Osteoblast (primary cell): Measurements from ENCODE around the gene ZNF329. TPM values are rescaled to one million over a fixed set of nuclear protein-coding genes. Genes with fewer than 3 reads are reported as not detected.

Source experiments
- DNase-seq: peaks from one replicate; pipeline ENCODE4 v3.0.0; 2011; ENCODE audit warnings: low spot score, mixed read lengths; ENCODE audit not compliant: insufficient read length; ENCODE audit errors: missing footprints
- H2AFZ ChIP-seq: 2 replicates; pipeline ENCODE4 v1.6.0; 2011; ENCODE audit warnings: mild to moderate bottlenecking, low read length
- H3K27ac ChIP-seq: 2 replicates; pipeline ENCODE4 v1.5.1; 2011; ENCODE audit warnings: mild to moderate bottlenecking, low read depth, low read length, moderate library complexity
- H3K27me3 ChIP-seq: 2 replicates; pipeline ENCODE4 v1.6.0; 2012; ENCODE audit warnings: mild to moderate bottlenecking, control low read depth, inconsistent platforms, low read length, moderate library complexity; ENCODE audit not compliant: insufficient read depth
- H3K36me3 ChIP-seq: 2 replicates; pipeline ENCODE4 v1.5.1; 2011; ENCODE audit warnings: mild to moderate bottlenecking, low read length, control low read depth, moderate library complexity; ENCODE audit not compliant: insufficient read depth
- H3K4me1 ChIP-seq: 2 replicates; pipeline ENCODE4 v1.5.1; 2011; ENCODE audit warnings: mild to moderate bottlenecking, low read length, control low read depth, moderate library complexity; ENCODE audit not compliant: insufficient read depth
- H3K4me2 ChIP-seq: 2 replicates; pipeline ENCODE4 v1.6.0; 2011; ENCODE audit warnings: mild to moderate bottlenecking, low read length; ENCODE audit not compliant: insufficient read depth
- H3K4me3 ChIP-seq: fragments of 200-600 bp; sonication (generic); 3 replicates; pipeline ENCODE4 v1.5.1; 2012; ENCODE audit warnings: mild to moderate bottlenecking, low read length, inconsistent platforms; ENCODE audit not compliant: insufficient read depth
- H3K79me2 ChIP-seq: 2 replicates; pipeline ENCODE4 v1.6.0; 2012; ENCODE audit warnings: mild to moderate bottlenecking, low read length, control low read depth, inconsistent platforms; ENCODE audit not compliant: insufficient read depth
- H3K9me3 ChIP-seq: 2 replicates; pipeline ENCODE4 v1.5.1; 2011; ENCODE audit warnings: low read depth, low read length, control low read depth
- H4K20me1 ChIP-seq: 2 replicates; pipeline ENCODE4 v1.6.0; 2012; ENCODE audit warnings: mild to moderate bottlenecking, low read length, control low read depth; ENCODE audit not compliant: insufficient read depth
- CTCF ChIP-seq: IDR thresholded peaks from 2 replicates; pipeline ENCODE4 v1.5.1; 2011; ENCODE audit warnings: mild to moderate bottlenecking, low read depth, low read length, moderate library complexity; ENCODE audit errors: extremely low read depth
- total RNA-seq: library from RNA; depleted of rRNA; stranded (reverse); fragments of >200 nt; gene quantifications from 2 replicates; pipeline ENCODE4 v1.2.3, GENCODE V29; 2012

The ZNF329 gene
- total RNA-seq, 1 donor, result 11.9 TPM

GRCh38 chr19:58091251-58091995, 59.2 kb downstream of the ZNF329 start:
- no peak for TF ChIP-seq CTCF
- no peak overlapping the region for H3K4me3 ChIP-seq

DNA sequence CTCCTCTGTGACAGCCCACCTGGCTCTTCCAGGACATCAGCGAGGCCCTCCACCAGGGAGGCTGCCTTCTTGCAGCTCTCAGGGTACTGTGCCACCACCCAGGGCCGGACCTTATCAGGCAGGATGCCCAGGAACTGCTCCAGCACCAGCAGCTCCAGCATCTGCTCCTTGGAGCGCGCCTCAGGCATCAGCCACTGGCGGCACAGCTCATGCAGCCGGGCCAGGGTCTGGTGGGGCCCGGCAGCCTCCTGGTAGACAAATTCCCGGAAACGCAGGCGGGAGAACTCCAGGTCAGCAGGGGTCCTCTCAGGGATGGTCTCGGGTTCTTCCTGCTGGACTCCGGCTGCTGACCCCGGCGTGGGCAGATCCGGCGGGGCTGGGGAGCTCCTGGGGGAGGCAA, 60.7 kb downstream of the ZNF329 start:
- no peak for TF ChIP-seq CTCF
- peak; percentile 21 for DNase-seq
- Histone ChIP-seq H3K4me1 (no peaks in the 10 kb centered on the region), H2AFZ (no peak overlapping the region), H3K4me3 (no peak overlapping the region), H4K20me1 (no peaks in the 10 kb centered on the region), H3K36me3 (peaks cover 17% of the 10 kb centered on the region), H3K27me3 (no peaks in the 10 kb centered on the region), H3K9me3 (peaks cover 2% of the 10 kb centered on the region), H3K27ac (no peak overlapping the region), H3K4me2 (no peak overlapping the region), H3K79me2 (peaks cover 2% of the 10 kb centered on the region)

More at GRCh38 chr19:58091251-58091995, 59.2 kb downstream of the ZNF329 start:
- Histone ChIP-seq H3K27me3 (no peaks in the 10 kb centered on the region), H3K4me1 (no peaks in the 10 kb centered on the region), H2AFZ (no peak overlapping the region), H3K9me3 (peaks cover 4% of the 10 kb centered on the region), H3K36me3 (peaks cover 8% of the 10 kb centered on the region), H4K20me1 (no peaks in the 10 kb centered on the region), H3K79me2 (peaks cover 18% of the 10 kb centered on the region), H3K4me2 (no peak overlapping the region), H3K27ac (no peak overlapping the region)
- DNase-seq, result peak; percentile 78

GRCh38 chr19:58088521-58089052, 62.0 kb downstream of the ZNF329 start:
- Histone ChIP-seq H3K36me3 (peaks cover 23% of the 10 kb centered on the region), H2AFZ (no peak overlapping the region), H4K20me1 (no peaks in the 10 kb centered on the region), H3K27ac (no peak overlapping the region), H3K4me2 (no peak overlapping the region), H3K79me2 (peaks cover 2% of the 10 kb centered on the region), H3K4me1 (no peaks in the 10 kb centered on the region), H3K27me3 (no peaks in the 10 kb centered on the region), H3K4me3 (no peak overlapping the region), H3K9me3 (peaks cover 8% of the 10 kb centered on the region)
- peak; percentile 10 for DNase-seq
- no peak for TF ChIP-seq CTCF
